ENCODE measurements around the gene TACC2.
A peak's percentile ranks its signal among the peaks of the same experiment; 100 is the strongest.

TACC2 gene

GRCh38 chr10:122113161-122113944, 124.4 kb downstream of the TACC2 start:
- H3K27ac ChIP-seq (ENCODE audit: low read depth, low read length, severe bottlenecking) = peak overlapping the region; percentile 98
- H3K9me3 ChIP-seq (ENCODE audit: control insufficient read depth, low read length) = no peaks in the 10 kb centered on the region
- WGBS, 2 experiments (ENCODE audit: insufficient coverage in 2 of 2) = 1% methylated on average over 64 to 77 of the region's 77 CpGs

GRCh38 chr10:122113945-122114747, 125.2 kb downstream of the TACC2 start:
- Histone ChIP-seq H3K4me3 (ENCODE audit: extremely low read depth, insufficient read depth, low read length, poor library complexity, severe bottlenecking) (peak overlapping the region; percentile 86), H3K9me3 (ENCODE audit: control insufficient read depth, low read length) (no peaks in the 10 kb centered on the region), H3K4me1 (ENCODE audit: control insufficient read depth, insufficient read depth, low read length, poor library complexity, severe bottlenecking) (peaks cover 19% of the 10 kb centered on the region), H3K36me3 (ENCODE audit: control insufficient read depth, insufficient read depth, low read length) (no peaks in the 10 kb centered on the region), H3K27ac (ENCODE audit: low read depth, low read length, severe bottlenecking) (peak overlapping the region; percentile 98)
- 63 to 70% methylated on average over 14 of the region's 18 CpGs for WGBS, 2 experiments (ENCODE audit: insufficient coverage in 2 of 2)

More at GRCh38 chr10:122113161-122113944, 124.4 kb downstream of the TACC2 start:
- Histone ChIP-seq H3K36me3 (ENCODE audit: control insufficient read depth, insufficient read depth, low read length) (no peaks in the 10 kb centered on the region), H3K4me3 (ENCODE audit: extremely low read depth, insufficient read depth, low read length, poor library complexity, severe bottlenecking) (peak overlapping the region; percentile 86), H3K4me1 (ENCODE audit: control insufficient read depth, insufficient read depth, low read length, poor library complexity, severe bottlenecking) (peaks cover 19% of the 10 kb centered on the region)

- Histone ChIP-seq H3K9me3 (ENCODE audit: control insufficient read depth, low read length) (no peaks in the 10 kb centered on the region), H3K4me1 (ENCODE audit: control insufficient read depth, insufficient read depth, low read length, poor library complexity, severe bottlenecking) (peaks cover 19% of the 10 kb centered on the region), H3K4me3 (ENCODE audit: extremely low read depth, insufficient read depth, low read length, poor library complexity, severe bottlenecking) (no peak overlapping the region), H3K27ac (ENCODE audit: low read depth, low read length, severe bottlenecking) (no peak overlapping the region), H3K36me3 (ENCODE audit: control insufficient read depth, insufficient read depth, low read length) (no peaks in the 10 kb centered on the region)
- WGBS, 2 experiments (ENCODE audit: insufficient coverage in 2 of 2) = 52 to 83% methylated on average over 2 to 3 of the region's 4 CpGs
These were observed 126.9 kb downstream of the TACC2 start for GRCh38 chr10:122115874-122116273.

- 75 to 89% methylated on average over 4 to 5 of the region's 5 CpGs for WGBS, 2 experiments (ENCODE audit: insufficient coverage in 2 of 2)
- H3K9me3 ChIP-seq (ENCODE audit: control insufficient read depth, low read length) = no peaks in the 10 kb centered on the region
- H3K27ac ChIP-seq (ENCODE audit: low read depth, low read length, severe bottlenecking) = no peak overlapping the region
- H3K4me1 ChIP-seq (ENCODE audit: control insufficient read depth, insufficient read depth, low read length, poor library complexity, severe bottlenecking) = peaks cover 19% of the 10 kb centered on the region
- H3K36me3 ChIP-seq (ENCODE audit: control insufficient read depth, insufficient read depth, low read length) = no peaks in the 10 kb centered on the region
- H3K4me3 ChIP-seq (ENCODE audit: extremely low read depth, insufficient read depth, low read length, poor library complexity, severe bottlenecking) = no peak overlapping the region
These were observed 127.4 kb downstream of the TACC2 start for GRCh38 chr10:122116331-122116730.

GRCh38 chr10:122117475-122117874, 128.5 kb downstream of the TACC2 start:
- WGBS, 2 experiments (ENCODE audit: insufficient coverage in 2 of 2) = 82 to 100% methylated on average over 3 of the region's 4 CpGs
- Histone ChIP-seq H3K36me3 (ENCODE audit: control insufficient read depth, insufficient read depth, low read length) (no peaks in the 10 kb centered on the region), H3K9me3 (ENCODE audit: control insufficient read depth, low read length) (no peaks in the 10 kb centered on the region), H3K27ac (ENCODE audit: low read depth, low read length, severe bottlenecking) (no peak overlapping the region), H3K4me3 (ENCODE audit: extremely low read depth, insufficient read depth, low read length, poor library complexity, severe bottlenecking) (no peak overlapping the region), H3K4me1 (ENCODE audit: control insufficient read depth, insufficient read depth, low read length, poor library complexity, severe bottlenecking) (peaks cover 16% of the 10 kb centered on the region)

GRCh38 chr10:122120008-122120744, 131.2 kb downstream of the TACC2 start:
- Histone ChIP-seq H3K36me3 (ENCODE audit: control insufficient read depth, insufficient read depth, low read length) (no peaks in the 10 kb centered on the region), H3K4me1 (ENCODE audit: control insufficient read depth, insufficient read depth, low read length, poor library complexity, severe bottlenecking) (peaks cover 8% of the 10 kb centered on the region), H3K4me3 (ENCODE audit: extremely low read depth, insufficient read depth, low read length, poor library complexity, severe bottlenecking) (no peak overlapping the region), H3K27ac (ENCODE audit: low read depth, low read length, severe bottlenecking) (no peak overlapping the region), H3K9me3 (ENCODE audit: control insufficient read depth, low read length) (no peaks in the 10 kb centered on the region)
- 82 to 90% methylated on average over 15 to 20 of the region's 22 CpGs for WGBS, 2 experiments (ENCODE audit: insufficient coverage in 2 of 2)

- Histone ChIP-seq H3K4me3 (ENCODE audit: extremely low read depth, insufficient read depth, low read length, poor library complexity, severe bottlenecking) (no peak overlapping the region), H3K36me3 (ENCODE audit: control insufficient read depth, insufficient read depth, low read length) (no peaks in the 10 kb centered on the region), H3K4me1 (ENCODE audit: control insufficient read depth, insufficient read depth, low read length, poor library complexity, severe bottlenecking) (peaks cover 7% of the 10 kb centered on the region), H3K9me3 (ENCODE audit: control insufficient read depth, low read length) (no peaks in the 10 kb centered on the region), H3K27ac (ENCODE audit: low read depth, low read length, severe bottlenecking) (no peak overlapping the region)
- WGBS, 2 experiments (ENCODE audit: insufficient coverage in 2 of 2) = 81% methylated on average over 2 to 4 of the region's 5 CpGs
These were observed 132.1 kb downstream of the TACC2 start for GRCh38 chr10:122121059-122121458.

GRCh38 chr10:122122493-122122892, 133.5 kb downstream of the TACC2 start:
- WGBS, 2 experiments (ENCODE audit: insufficient coverage in 2 of 2) = 84 to 87% methylated on average over 6 to 7 of the region's 8 CpGs
- no peak overlapping the region for H3K27ac ChIP-seq (ENCODE audit: low read depth, low read length, severe bottlenecking)
- H3K4me3 ChIP-seq (ENCODE audit: extremely low read depth, insufficient read depth, low read length, poor library complexity, severe bottlenecking) = no peak overlapping the region
- H3K36me3 ChIP-seq (ENCODE audit: control insufficient read depth, insufficient read depth, low read length) = no peaks in the 10 kb centered on the region
- peaks cover 19% of the 10 kb centered on the region for H3K4me1 ChIP-seq (ENCODE audit: control insufficient read depth, insufficient read depth, low read length, poor library complexity, severe bottlenecking)
- H3K9me3 ChIP-seq (ENCODE audit: control insufficient read depth, low read length) = no peaks in the 10 kb centered on the region

GRCh38 chr10:122123186-122123585, 134.2 kb downstream of the TACC2 start:
- WGBS, 2 experiments (ENCODE audit: insufficient coverage in 2 of 2) = 80 to 95% methylated on average over 6 to 8 of the region's 8 CpGs
- Histone ChIP-seq H3K4me3 (ENCODE audit: extremely low read depth, insufficient read depth, low read length, poor library complexity, severe bottlenecking) (no peak overlapping the region), H3K4me1 (ENCODE audit: control insufficient read depth, insufficient read depth, low read length, poor library complexity, severe bottlenecking) (peaks cover 26% of the 10 kb centered on the region), H3K36me3 (ENCODE audit: control insufficient read depth, insufficient read depth, low read length) (no peaks in the 10 kb centered on the region), H3K27ac (ENCODE audit: low read depth, low read length, severe bottlenecking) (no peak overlapping the region), H3K9me3 (ENCODE audit: control insufficient read depth, low read length) (no peaks in the 10 kb centered on the region)

GRCh38 chr10:122124342-122124741, 135.4 kb downstream of the TACC2 start:
- Histone ChIP-seq H3K9me3 (ENCODE audit: control insufficient read depth, low read length) (no peaks in the 10 kb centered on the region), H3K36me3 (ENCODE audit: control insufficient read depth, insufficient read depth, low read length) (no peaks in the 10 kb centered on the region), H3K4me1 (ENCODE audit: control insufficient read depth, insufficient read depth, low read length, poor library complexity, severe bottlenecking) (peaks cover 28% of the 10 kb centered on the region), H3K4me3 (ENCODE audit: extremely low read depth, insufficient read depth, low read length, poor library complexity, severe bottlenecking) (no peak overlapping the region), H3K27ac (ENCODE audit: low read depth, low read length, severe bottlenecking) (no peak overlapping the region)
- 86 to 89% methylated on average over 7 to 8 of the region's 9 CpGs for WGBS, 2 experiments (ENCODE audit: insufficient coverage in 2 of 2)

All from mesodermal cell (in vitro differentiated cells).